ENCODE data around the gene ZBTB22.

GRCh38 chr6:33324125-33324524 lies 6.6 kb upstream of the ZBTB22 start:
- TF ChIP-seq, protein P1, sequence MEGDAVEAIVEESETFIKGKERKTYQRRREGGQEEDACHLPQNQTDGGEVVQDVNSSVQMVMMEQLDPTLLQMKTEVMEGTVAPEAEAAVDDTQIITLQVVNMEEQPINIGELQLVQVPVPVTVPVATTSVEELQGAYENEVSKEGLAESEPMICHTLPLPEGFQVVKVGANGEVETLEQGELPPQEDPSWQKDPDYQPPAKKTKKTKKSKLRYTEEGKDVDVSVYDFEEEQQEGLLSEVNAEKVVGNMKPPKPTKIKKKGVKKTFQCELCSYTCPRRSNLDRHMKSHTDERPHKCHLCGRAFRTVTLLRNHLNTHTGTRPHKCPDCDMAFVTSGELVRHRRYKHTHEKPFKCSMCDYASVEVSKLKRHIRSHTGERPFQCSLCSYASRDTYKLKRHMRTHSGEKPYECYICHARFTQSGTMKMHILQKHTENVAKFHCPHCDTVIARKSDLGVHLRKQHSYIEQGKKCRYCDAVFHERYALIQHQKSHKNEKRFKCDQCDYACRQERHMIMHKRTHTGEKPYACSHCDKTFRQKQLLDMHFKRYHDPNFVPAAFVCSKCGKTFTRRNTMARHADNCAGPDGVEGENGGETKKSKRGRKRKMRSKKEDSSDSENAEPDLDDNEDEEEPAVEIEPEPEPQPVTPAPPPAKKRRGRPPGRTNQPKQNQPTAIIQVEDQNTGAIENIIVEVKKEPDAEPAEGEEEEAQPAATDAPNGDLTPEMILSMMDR (IDR thresholded peaks at IDR 0.05), result no peak
- no peak for TF ChIP-seq POLR2A (IDR thresholded peaks at IDR 0.05)

Data from esophagus squamous epithelium (tissue), 4 donors.